ENCODE results near the gene ATG14.

Gene ATG14

GRCh38 chr14:55341781-55342180, 69.8 kb downstream of the ATG14 start:
- H3K4me1 ChIP-seq (ENCODE audit: control insufficient read depth, insufficient read depth, low read length): peaks cover 40% of the 10 kb centered on the region
- H3K9me3 ChIP-seq (ENCODE audit: control insufficient read depth, low read length): no peaks in the 10 kb centered on the region
- no peaks in the 10 kb centered on the region for H3K36me3 ChIP-seq (ENCODE audit: control insufficient read depth, insufficient read depth, low read length)
- no peaks in the 10 kb centered on the region for H3K27me3 ChIP-seq (ENCODE audit: control insufficient read depth, insufficient read depth, low read length)
- no peak overlapping the region for H3K9ac ChIP-seq (ENCODE audit: low read length)
- no peak overlapping the region for H3K4me3 ChIP-seq (ENCODE audit: low read length)

DNA sequence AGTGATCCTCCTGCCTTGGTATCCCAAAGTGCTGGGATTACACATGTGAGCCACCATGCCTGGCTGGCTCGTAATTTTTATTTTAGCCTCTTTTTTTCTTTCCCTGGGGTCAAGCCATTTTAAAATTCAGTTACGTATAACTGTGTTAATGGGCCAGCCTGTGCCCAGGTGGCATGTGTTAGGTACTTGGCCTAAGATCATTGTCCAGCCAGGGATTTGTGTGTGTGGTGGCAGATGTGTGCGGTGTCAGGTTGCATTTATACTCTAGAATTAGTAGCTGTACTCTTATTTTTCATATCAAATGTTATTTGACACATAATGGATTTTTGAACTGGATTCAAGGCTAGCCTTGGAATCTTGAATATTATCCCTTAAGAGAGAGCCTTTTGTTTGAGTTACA, 71.1 kb downstream of the ATG14 start:
- no peak overlapping the region for H3K9ac ChIP-seq (ENCODE audit: low read length)
- H3K4me3 ChIP-seq (ENCODE audit: low read length): no peak overlapping the region
- no peaks in the 10 kb centered on the region for H3K27me3 ChIP-seq (ENCODE audit: control insufficient read depth, insufficient read depth, low read length)
- H3K4me1 ChIP-seq (ENCODE audit: control insufficient read depth, insufficient read depth, low read length): peaks cover 34% of the 10 kb centered on the region
- H3K9me3 ChIP-seq (ENCODE audit: control insufficient read depth, low read length): no peaks in the 10 kb centered on the region
- no peaks in the 10 kb centered on the region for H3K36me3 ChIP-seq (ENCODE audit: control insufficient read depth, insufficient read depth, low read length)

GRCh38 chr14:55339770-55340169, 71.9 kb downstream of the ATG14 start:
- Histone ChIP-seq H3K27me3 (ENCODE audit: control insufficient read depth, insufficient read depth, low read length) (no peaks in the 10 kb centered on the region), H3K36me3 (ENCODE audit: control insufficient read depth, insufficient read depth, low read length) (no peaks in the 10 kb centered on the region), H3K9ac (ENCODE audit: low read length) (no peak overlapping the region), H3K9me3 (ENCODE audit: control insufficient read depth, low read length) (no peaks in the 10 kb centered on the region), H3K4me3 (ENCODE audit: low read length) (no peak overlapping the region), H3K4me1 (ENCODE audit: control insufficient read depth, insufficient read depth, low read length) (peaks cover 38% of the 10 kb centered on the region)

GRCh38 chr14:55336691-55337090, 74.9 kb downstream of the ATG14 start:
- H3K9me3 ChIP-seq (ENCODE audit: control insufficient read depth, low read length): no peaks in the 10 kb centered on the region
- H3K4me1 ChIP-seq (ENCODE audit: control insufficient read depth, insufficient read depth, low read length): peaks cover 52% of the 10 kb centered on the region
- no peaks in the 10 kb centered on the region for H3K27me3 ChIP-seq (ENCODE audit: control insufficient read depth, insufficient read depth, low read length)
- H3K4me3 ChIP-seq (ENCODE audit: low read length): no peak overlapping the region
- H3K9ac ChIP-seq (ENCODE audit: low read length): no peak overlapping the region
- no peaks in the 10 kb centered on the region for H3K36me3 ChIP-seq (ENCODE audit: control insufficient read depth, insufficient read depth, low read length)

DNA sequence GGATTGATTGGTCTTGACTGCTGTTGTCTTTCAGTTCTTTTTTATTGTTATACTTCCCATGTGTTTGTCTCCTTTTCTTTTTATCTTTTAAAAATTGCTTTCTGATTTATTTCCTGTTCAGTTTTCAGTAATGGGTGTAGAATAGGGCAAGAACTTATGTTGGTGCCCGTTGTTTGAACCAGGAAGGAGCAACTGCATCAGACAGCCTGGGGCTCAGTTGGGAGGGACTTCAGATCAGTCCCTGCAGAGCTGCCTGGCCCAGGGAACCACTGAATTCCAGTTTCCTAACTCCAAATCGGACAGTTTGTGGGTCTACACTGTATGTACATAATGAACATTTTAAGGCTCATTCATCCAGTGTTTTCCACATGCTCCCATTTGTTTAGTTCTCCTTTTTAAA, 75.5 kb downstream of the ATG14 start:
- Histone ChIP-seq H3K36me3 (ENCODE audit: control insufficient read depth, insufficient read depth, low read length) (no peaks in the 10 kb centered on the region), H3K9me3 (ENCODE audit: control insufficient read depth, low read length) (no peaks in the 10 kb centered on the region), H3K4me1 (ENCODE audit: control insufficient read depth, insufficient read depth, low read length) (peaks cover 52% of the 10 kb centered on the region), H3K27me3 (ENCODE audit: control insufficient read depth, insufficient read depth, low read length) (no peaks in the 10 kb centered on the region), H3K4me3 (ENCODE audit: low read length) (no peak overlapping the region), H3K9ac (ENCODE audit: low read length) (no peak overlapping the region)

DNA sequence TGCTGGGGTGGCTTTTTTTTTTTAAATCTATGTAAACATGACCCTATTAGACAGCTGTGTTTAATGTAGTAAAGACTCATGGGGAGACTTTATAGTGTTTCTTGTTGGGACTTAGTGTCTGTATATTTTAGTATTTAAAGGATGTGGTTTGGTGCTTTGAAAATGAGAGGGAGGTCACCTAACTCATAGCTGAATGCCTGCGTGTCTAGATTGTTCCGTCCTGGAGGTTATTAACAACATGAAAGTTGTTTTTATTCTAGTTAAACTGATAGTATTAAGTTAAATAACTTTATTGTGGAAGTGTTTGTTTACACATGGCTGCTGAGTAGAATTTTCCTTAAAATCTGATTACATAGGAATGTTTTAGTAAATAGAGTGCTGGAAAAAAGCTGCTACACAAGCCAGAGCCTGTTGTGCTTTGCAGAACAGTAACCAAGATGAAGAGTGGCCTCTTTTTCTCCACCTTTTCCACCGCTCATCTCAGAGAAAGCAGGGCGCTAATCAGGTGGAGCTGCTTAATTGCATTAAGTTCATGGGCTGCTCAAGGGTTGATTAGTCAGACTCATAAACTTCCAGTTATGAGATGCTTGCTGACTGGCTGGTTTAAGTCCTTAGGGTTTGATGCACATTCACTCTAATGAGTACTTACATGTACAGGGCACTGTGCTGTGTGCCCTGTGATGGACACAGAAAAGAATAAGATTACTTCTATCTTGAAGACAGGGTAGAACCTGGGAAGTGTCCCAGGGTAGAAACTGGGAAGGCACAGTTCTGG, 77.7 kb downstream of the ATG14 start:
- no peaks in the 10 kb centered on the region for H3K27me3 ChIP-seq (ENCODE audit: control insufficient read depth, insufficient read depth, low read length)
- H3K36me3 ChIP-seq (ENCODE audit: control insufficient read depth, insufficient read depth, low read length): no peaks in the 10 kb centered on the region
- peak overlapping the region; percentile 7 for H3K9ac ChIP-seq (ENCODE audit: low read length)
- no peaks in the 10 kb centered on the region for H3K9me3 ChIP-seq (ENCODE audit: control insufficient read depth, low read length)
- H3K4me3 ChIP-seq (ENCODE audit: low read length): no peak overlapping the region
- H3K4me1 ChIP-seq (ENCODE audit: control insufficient read depth, insufficient read depth, low read length): peaks cover 47% of the 10 kb centered on the region

DNA sequence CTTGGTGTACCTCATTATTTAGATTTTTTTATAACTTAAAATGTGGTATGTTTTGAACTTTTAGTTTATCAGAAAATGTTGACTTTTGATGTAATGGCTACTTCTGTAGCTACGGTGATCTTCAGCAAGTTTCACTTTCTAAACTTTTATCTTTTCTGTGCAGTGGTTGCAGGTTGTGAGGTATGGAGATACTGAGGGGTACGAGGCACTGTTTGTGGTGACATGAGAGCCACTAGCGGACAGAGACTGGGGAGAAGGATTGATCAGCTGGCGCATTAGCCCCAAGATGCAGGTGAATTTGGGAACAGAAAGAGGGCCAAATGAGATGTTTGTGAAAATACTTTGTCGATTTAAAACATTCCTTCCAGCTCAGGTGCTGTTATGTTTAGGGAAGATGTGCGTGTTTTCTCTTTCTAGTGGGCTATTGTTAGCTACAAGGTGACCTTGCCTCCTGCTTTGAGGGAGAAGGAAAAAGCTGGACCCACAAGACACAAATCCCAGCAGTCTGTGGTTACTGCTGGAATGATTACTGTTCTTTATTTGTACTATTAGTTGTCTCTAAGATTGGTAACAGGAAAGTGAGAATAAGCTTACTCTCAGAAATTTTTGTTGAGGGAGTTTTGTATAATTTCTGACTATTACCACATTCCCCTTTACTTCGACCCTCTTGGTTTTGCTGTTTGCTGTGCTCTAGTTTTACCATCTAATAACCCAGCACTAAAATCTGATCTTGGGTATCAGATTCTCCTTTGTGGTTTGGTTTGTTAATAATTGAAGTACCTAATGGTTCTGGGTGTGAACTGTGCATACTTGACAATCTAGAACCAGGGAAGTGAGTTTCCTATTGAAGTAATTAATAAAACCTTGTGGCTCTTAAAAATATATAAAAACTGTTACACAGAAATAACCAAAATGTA, 78.7 kb downstream of the ATG14 start:
- no peaks in the 10 kb centered on the region for H3K27me3 ChIP-seq (ENCODE audit: control insufficient read depth, insufficient read depth, low read length)
- H3K4me3 ChIP-seq (ENCODE audit: low read length): peak overlapping the region; percentile 22
- peaks cover 43% of the 10 kb centered on the region for H3K4me1 ChIP-seq (ENCODE audit: control insufficient read depth, insufficient read depth, low read length)
- H3K9ac ChIP-seq (ENCODE audit: low read length): peak overlapping the region; percentile 14
- no peaks in the 10 kb centered on the region for H3K9me3 ChIP-seq (ENCODE audit: control insufficient read depth, low read length)
- no peaks in the 10 kb centered on the region for H3K36me3 ChIP-seq (ENCODE audit: control insufficient read depth, insufficient read depth, low read length)

- no peak overlapping the region for H3K9ac ChIP-seq (ENCODE audit: low read length)
Observed at GRCh38 chr14:55329999-55330710, 81.5 kb downstream of the ATG14 start.

GRCh38 chr14:55328317-55328716, 83.3 kb downstream of the ATG14 start:
- peaks cover 8% of the 10 kb centered on the region for H3K4me1 ChIP-seq (ENCODE audit: control insufficient read depth, insufficient read depth, low read length)
- no peaks in the 10 kb centered on the region for H3K36me3 ChIP-seq (ENCODE audit: control insufficient read depth, insufficient read depth, low read length)
- no peak overlapping the region for H3K4me3 ChIP-seq (ENCODE audit: low read length)
- no peaks in the 10 kb centered on the region for H3K27me3 ChIP-seq (ENCODE audit: control insufficient read depth, insufficient read depth, low read length)
- no peak overlapping the region for H3K9ac ChIP-seq (ENCODE audit: low read length)
- no peaks in the 10 kb centered on the region for H3K9me3 ChIP-seq (ENCODE audit: control insufficient read depth, low read length)

More at GRCh38 chr14:55329999-55330710, 81.5 kb downstream of the ATG14 start:
- Histone ChIP-seq H3K4me1 (ENCODE audit: control insufficient read depth, insufficient read depth, low read length) (peaks cover 26% of the 10 kb centered on the region), H3K27me3 (ENCODE audit: control insufficient read depth, insufficient read depth, low read length) (no peaks in the 10 kb centered on the region), H3K36me3 (ENCODE audit: control insufficient read depth, insufficient read depth, low read length) (no peaks in the 10 kb centered on the region), H3K9me3 (ENCODE audit: control insufficient read depth, low read length) (no peaks in the 10 kb centered on the region), H3K4me3 (ENCODE audit: low read length) (no peak overlapping the region)

DNA sequence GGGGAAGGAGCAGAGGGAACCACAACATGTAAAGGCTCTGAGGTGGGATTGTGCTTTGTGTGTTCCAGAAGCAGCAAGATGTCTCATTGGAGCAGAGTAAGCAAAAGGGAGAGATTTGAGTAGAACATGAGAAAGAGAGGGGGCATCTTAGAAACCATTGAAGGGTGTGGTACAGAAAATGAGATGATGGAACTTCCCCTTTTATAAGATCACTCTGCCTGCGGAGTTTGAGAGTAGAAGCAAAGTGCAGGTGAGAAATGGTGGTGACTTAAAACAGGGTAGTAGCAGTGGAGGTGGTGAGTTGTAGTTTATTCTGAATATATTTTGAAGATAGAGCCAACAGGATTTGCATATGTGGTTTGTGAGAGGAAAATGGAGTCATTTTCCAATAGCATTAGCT, 84.5 kb downstream of the ATG14 start:
- Histone ChIP-seq H3K27me3 (ENCODE audit: control insufficient read depth, insufficient read depth, low read length) (no peaks in the 10 kb centered on the region), H3K4me3 (ENCODE audit: low read length) (no peak overlapping the region), H3K36me3 (ENCODE audit: control insufficient read depth, insufficient read depth, low read length) (no peaks in the 10 kb centered on the region), H3K9ac (ENCODE audit: low read length) (no peak overlapping the region), H3K9me3 (ENCODE audit: control insufficient read depth, low read length) (no peaks in the 10 kb centered on the region), H3K4me1 (ENCODE audit: control insufficient read depth, insufficient read depth, low read length) (no peaks in the 10 kb centered on the region)

GRCh38 chr14:55324812-55325211, 86.8 kb downstream of the ATG14 start:
- Histone ChIP-seq H3K9me3 (ENCODE audit: control insufficient read depth, low read length) (no peaks in the 10 kb centered on the region), H3K36me3 (ENCODE audit: control insufficient read depth, insufficient read depth, low read length) (no peaks in the 10 kb centered on the region), H3K9ac (ENCODE audit: low read length) (no peak overlapping the region), H3K4me1 (ENCODE audit: control insufficient read depth, insufficient read depth, low read length) (no peaks in the 10 kb centered on the region), H3K4me3 (ENCODE audit: low read length) (no peak overlapping the region), H3K27me3 (ENCODE audit: control insufficient read depth, insufficient read depth, low read length) (no peaks in the 10 kb centered on the region)

GRCh38 chr14:55323910-55324309, 87.7 kb downstream of the ATG14 start:
- no peaks in the 10 kb centered on the region for H3K36me3 ChIP-seq (ENCODE audit: control insufficient read depth, insufficient read depth, low read length)
- H3K27me3 ChIP-seq (ENCODE audit: control insufficient read depth, insufficient read depth, low read length): no peaks in the 10 kb centered on the region
- H3K9ac ChIP-seq (ENCODE audit: low read length): no peak overlapping the region
- H3K4me3 ChIP-seq (ENCODE audit: low read length): no peak overlapping the region
- H3K4me1 ChIP-seq (ENCODE audit: control insufficient read depth, insufficient read depth, low read length): no peaks in the 10 kb centered on the region
- no peaks in the 10 kb centered on the region for H3K9me3 ChIP-seq (ENCODE audit: control insufficient read depth, low read length)
